ENCODE data around the gene MED13L. TPM values are rescaled to one million over a fixed set of nuclear protein-coding genes. Genes with fewer than 3 reads are reported as not detected.

MED13L gene
- polyA plus RNA-seq, 1 donor (not counting 4 experiments of a cell fraction or from before 2014, with no cell fraction given): 31.7 TPM

- DNase-seq (ENCODE audit: low read depth, low spot score) (no peak), FAIRE-seq (no peak)
- Histone ChIP-seq H3K4me1 (ENCODE audit: control insufficient read depth, extremely low read depth, insufficient read depth, low read length) (peaks cover 11% of the 10 kb centered on the region), H4K20me1 (ENCODE audit: control insufficient read depth, extremely low read depth, insufficient read depth, low read length) (no peaks in the 10 kb centered on the region), H3K27me3 (ENCODE audit: control insufficient read depth, extremely low read depth, insufficient read depth, low read length) (no peaks in the 10 kb centered on the region), H3K9me3 (ENCODE audit: control insufficient read depth, low read depth, low read length) (no peaks in the 10 kb centered on the region), H3K9ac (ENCODE audit: control insufficient read depth, extremely low read depth, insufficient read depth, low read length) (no peak overlapping the region), H3K9me1 (ENCODE audit: control insufficient read depth, extremely low read depth, insufficient read depth, low read length) (no peaks in the 10 kb centered on the region), H3K4me3 (ENCODE audit: control insufficient read depth in 2 of 3, extremely low read depth in 1 of 3, insufficient read depth in 2 of 3, low read depth in 1 of 3, low read length in 3 of 3) (no peak overlapping the region), H2AFZ (ENCODE audit: control insufficient read depth, low read length) (no peak overlapping the region), H3K27ac (ENCODE audit: control insufficient read depth, insufficient read depth, low read length) (no peak overlapping the region), H3K36me3 (ENCODE audit: control insufficient read depth in 2 of 2, extremely low read depth in 1 of 2, insufficient read depth in 2 of 2, low read length in 2 of 2) (no peaks in the 10 kb centered on the region), H3K4me2 (ENCODE audit: control insufficient read depth, extremely low read depth, insufficient read depth, low read depth, low read length) (peak overlapping the region; percentile 12), H3K79me2 (ENCODE audit: control insufficient read depth, insufficient read depth, low read length) (peaks cover 35% of the 10 kb centered on the region)
- TF ChIP-seq CTCF (optimal IDR thresholded peaks at IDR 0.05 in 1 of 3, IDR thresholded peaks at IDR 0.05 in 1 of 3, conservative IDR thresholded peaks at IDR 0.05 in 1 of 3; ENCODE audit: extremely low read depth in 1 of 3, insufficient read depth in 2 of 3, low read length in 3 of 3) (no peak), EZH2 (IDR thresholded peaks at IDR 0.05; ENCODE audit: low read length) (no peak)
- dilution Hi-C loops (cut with MboI; ENCODE audit: extremely low pct_ligation_motif_present, low sequenced_read_pairs): no loop called here
Observed at GRCh38 chr12:116050275-116050674, 227.2 kb downstream of the MED13L start.

- H3K4me1 ChIP-seq (ENCODE audit: control insufficient read depth, extremely low read depth, insufficient read depth, low read length): peaks cover 4% of the 10 kb centered on the region
Observed at GRCh38 chr12:116048879-116049278, 228.6 kb downstream of the MED13L start.

GRCh38 chr12:116046039-116046438 lies 231.5 kb downstream of the MED13L start:
- dilution Hi-C loops (cut with MboI; ENCODE audit: extremely low pct_ligation_motif_present, low sequenced_read_pairs): no loop called here
- no peaks in the 10 kb centered on the region for H4K20me1 ChIP-seq (ENCODE audit: control insufficient read depth, extremely low read depth, insufficient read depth, low read length)

More at GRCh38 chr12:116048879-116049278, 228.6 kb downstream of the MED13L start:
- Histone ChIP-seq H3K4me3 (ENCODE audit: control insufficient read depth in 2 of 3, extremely low read depth in 1 of 3, insufficient read depth in 2 of 3, low read depth in 1 of 3, low read length in 3 of 3) (no peak overlapping the region), H3K4me2 (ENCODE audit: control insufficient read depth, extremely low read depth, insufficient read depth, low read depth, low read length) (no peak overlapping the region), H3K9me3 (ENCODE audit: control insufficient read depth, low read depth, low read length) (no peaks in the 10 kb centered on the region), H3K79me2 (ENCODE audit: control insufficient read depth, insufficient read depth, low read length) (peaks cover 32% of the 10 kb centered on the region), H3K9ac (ENCODE audit: control insufficient read depth, extremely low read depth, insufficient read depth, low read length) (no peak overlapping the region), H3K36me3 (ENCODE audit: control insufficient read depth in 2 of 2, extremely low read depth in 1 of 2, insufficient read depth in 2 of 2, low read length in 2 of 2) (no peaks in the 10 kb centered on the region), H3K27me3 (ENCODE audit: control insufficient read depth, extremely low read depth, insufficient read depth, low read length) (no peaks in the 10 kb centered on the region), H2AFZ (ENCODE audit: control insufficient read depth, low read length) (no peak overlapping the region), H3K9me1 (ENCODE audit: control insufficient read depth, extremely low read depth, insufficient read depth, low read length) (peaks cover 2% of the 10 kb centered on the region), H3K27ac (ENCODE audit: control insufficient read depth, insufficient read depth, low read length) (no peak overlapping the region), H4K20me1 (ENCODE audit: control insufficient read depth, extremely low read depth, insufficient read depth, low read length) (no peaks in the 10 kb centered on the region)
- TF ChIP-seq EZH2 (IDR thresholded peaks at IDR 0.05; ENCODE audit: low read length): no peak
- DNase-seq (ENCODE audit: low read depth, low spot score) (no peak), FAIRE-seq (no peak)
- dilution Hi-C loops (cut with MboI; ENCODE audit: extremely low pct_ligation_motif_present, low sequenced_read_pairs): no loop called here

More at GRCh38 chr12:116046039-116046438, 231.5 kb downstream of the MED13L start:
- no peak overlapping the region for H3K27ac ChIP-seq (ENCODE audit: control insufficient read depth, insufficient read depth, low read length)
- H3K9ac ChIP-seq (ENCODE audit: control insufficient read depth, extremely low read depth, insufficient read depth, low read length): no peak overlapping the region
- no peak for TF ChIP-seq CTCF (optimal IDR thresholded peaks at IDR 0.05 in 1 of 3, IDR thresholded peaks at IDR 0.05 in 1 of 3, conservative IDR thresholded peaks at IDR 0.05 in 1 of 3; ENCODE audit: extremely low read depth in 1 of 3, insufficient read depth in 2 of 3, low read length in 3 of 3)
- no peak for TF ChIP-seq EZH2 (IDR thresholded peaks at IDR 0.05; ENCODE audit: low read length)
- FAIRE-seq (no peak), DNase-seq (ENCODE audit: low read depth, low spot score) (no peak)
- H3K4me1 ChIP-seq (ENCODE audit: control insufficient read depth, extremely low read depth, insufficient read depth, low read length): no peaks in the 10 kb centered on the region
- no peak overlapping the region for H2AFZ ChIP-seq (ENCODE audit: control insufficient read depth, low read length)
- H3K27me3 ChIP-seq (ENCODE audit: control insufficient read depth, extremely low read depth, insufficient read depth, low read length): no peaks in the 10 kb centered on the region
- peaks cover 29% of the 10 kb centered on the region for H3K79me2 ChIP-seq (ENCODE audit: control insufficient read depth, insufficient read depth, low read length)
- H3K9me3 ChIP-seq (ENCODE audit: control insufficient read depth, low read depth, low read length): no peaks in the 10 kb centered on the region
- no peak overlapping the region for H3K4me2 ChIP-seq (ENCODE audit: control insufficient read depth, extremely low read depth, insufficient read depth, low read depth, low read length)
- peaks cover 2% of the 10 kb centered on the region for H3K9me1 ChIP-seq (ENCODE audit: control insufficient read depth, extremely low read depth, insufficient read depth, low read length)
- no peak overlapping the region for H3K4me3 ChIP-seq (ENCODE audit: control insufficient read depth in 2 of 3, extremely low read depth in 1 of 3, insufficient read depth in 2 of 3, low read depth in 1 of 3, low read length in 3 of 3)
- H3K36me3 ChIP-seq (ENCODE audit: control insufficient read depth in 2 of 2, extremely low read depth in 1 of 2, insufficient read depth in 2 of 2, low read length in 2 of 2): peaks cover 0 to 1% of the 10 kb centered on the region in 2 experiments

Data from keratinocyte (primary cell).